Natural killer cell treated with Interleukin-12 subunit alpha and Interleukin-12 subunit beta and Interleukin-15 and Interleukin-18, amount 100 ng/mL, for 72 hours (primary cell): ENCODE measurements around the gene COIL. TPM values are rescaled to one million over a fixed set of nuclear protein-coding genes. Genes with fewer than 3 reads are reported as not detected.

ENCODE experiments used
- total RNA-seq, 2 donors: library from RNA; stranded (reverse); gene quantifications; one replicate each; pipeline ENCODE4 v1.2.3, GENCODE V29; 2022

Gene COIL
- total RNA-seq, 2 donors from 2014 or later = 18.5 to 18.9 TPM

Other genes with a start within 250 kb of the COIL start
- 1 to 10 TPM; 1.9 to 4.7 TPM for gene C17orf67, start 127.1 kb downstream of the COIL start, total RNA-seq
- gene DGKE, start 126.9 kb downstream of the COIL start, total RNA-seq = 10 to 100 TPM; 21.3 to 39.4 TPM
- gene TRIM25, start 47.0 kb downstream of the COIL start, total RNA-seq = 100 to 1,000 TPM in 1 of 2 donors, 10 to 100 TPM in 1; 45.9 to 104 TPM
- gene SCPEP1, start 17.1 kb upstream of the COIL start, total RNA-seq = 10 to 100 TPM; 13.2 to 21.7 TPM
- 10 to 100 TPM; 25.3 to 69.9 TPM for gene AKAP1, start 124.2 kb upstream of the COIL start, total RNA-seq